Epidermal melanocyte (primary cell): ENCODE data around the gene ABCC5.

ENCODE experiments used
- DNase-seq: peaks from one replicate; pipeline ENCODE4 v3.0.0; 2011; ENCODE audit warnings: low spot score; ENCODE audit not compliant: insufficient read length

The ABCC5 gene

GRCh38 chr3:183922421-183922820 is 95.3 kb downstream of the ABCC5 start:
- no peak for DNase-seq

- no peak for DNase-seq
Observed at GRCh38 chr3:183921096-183921495, 96.6 kb downstream of the ABCC5 start.

DNA sequence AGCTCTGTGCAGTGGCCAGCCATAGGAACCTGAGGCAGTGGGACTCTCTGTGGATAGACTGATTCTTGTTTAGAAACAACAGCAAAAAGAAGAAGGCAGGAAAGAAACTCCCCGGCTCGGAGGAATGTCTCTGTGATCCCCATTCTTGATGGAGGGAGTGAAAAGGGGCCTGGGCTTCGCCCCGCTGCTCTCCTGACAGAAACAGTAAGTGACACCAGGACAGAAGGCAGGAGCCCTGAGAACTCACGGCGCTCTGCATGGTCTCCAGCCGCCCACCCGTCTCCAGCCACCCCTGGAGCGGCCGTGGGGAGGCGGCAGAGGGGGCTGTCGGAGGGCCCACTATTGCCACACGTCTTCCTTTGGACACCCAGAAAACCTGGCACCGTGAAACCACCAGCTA is 97.3 kb downstream of the ABCC5 start:
- DNase-seq, result no peak

- DNase-seq, result no peak
Observed at GRCh38 chr3:183918178-183918577, 99.5 kb downstream of the ABCC5 start.

- no peak for DNase-seq
Observed at GRCh38 chr3:183917776-183918175, 99.9 kb downstream of the ABCC5 start.

DNA sequence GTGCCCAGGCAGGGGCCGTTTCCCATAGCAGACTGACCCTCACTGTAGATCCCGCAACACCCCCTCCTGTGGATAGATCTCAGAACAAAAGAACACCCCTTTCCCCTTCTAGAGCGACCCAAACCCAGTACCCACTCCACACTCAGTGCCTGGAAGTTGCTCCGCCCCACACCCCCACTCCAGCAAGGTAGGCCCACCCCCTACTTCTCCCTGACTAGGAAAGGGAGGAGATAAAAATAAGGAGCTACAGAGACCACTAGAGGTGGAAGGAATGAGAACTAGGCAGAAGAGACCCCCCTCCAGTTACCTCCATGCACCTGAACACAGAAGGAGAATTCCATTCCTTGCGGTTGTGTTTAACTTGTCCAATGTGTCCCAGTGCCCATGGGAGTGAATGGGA is 102.8 kb downstream of the ABCC5 start:
- DNase-seq, result no peak

- DNase-seq, result no peak
Observed at GRCh38 chr3:183913580-183913920, 104.1 kb downstream of the ABCC5 start.

- DNase-seq, result no peak
Observed at GRCh38 chr3:183912895-183913579, 104.6 kb downstream of the ABCC5 start.

GRCh38 chr3:183911763-183912506 is 105.7 kb downstream of the ABCC5 start:
- no peak for DNase-seq

DNA sequence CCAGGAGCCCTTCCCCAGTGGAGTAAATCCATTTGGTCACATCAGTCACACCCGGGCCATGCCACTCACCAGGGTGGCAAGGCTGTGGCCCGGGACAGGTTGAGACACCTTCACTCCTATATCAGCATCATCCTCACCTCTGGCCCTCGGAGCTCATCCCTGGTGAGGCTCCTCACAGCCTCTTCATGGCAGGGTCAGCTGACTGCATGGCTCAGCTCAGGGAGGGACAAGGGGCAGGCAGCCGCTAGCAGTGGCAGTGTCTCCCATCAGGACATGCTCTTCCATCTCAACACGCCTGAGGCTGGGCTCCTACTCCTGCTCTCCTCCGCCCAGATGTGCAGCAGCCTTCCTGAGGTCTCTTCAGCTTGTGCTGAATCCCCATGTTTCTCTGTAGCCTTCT is 106.6 kb downstream of the ABCC5 start:
- DNase-seq, result no peak

DNA sequence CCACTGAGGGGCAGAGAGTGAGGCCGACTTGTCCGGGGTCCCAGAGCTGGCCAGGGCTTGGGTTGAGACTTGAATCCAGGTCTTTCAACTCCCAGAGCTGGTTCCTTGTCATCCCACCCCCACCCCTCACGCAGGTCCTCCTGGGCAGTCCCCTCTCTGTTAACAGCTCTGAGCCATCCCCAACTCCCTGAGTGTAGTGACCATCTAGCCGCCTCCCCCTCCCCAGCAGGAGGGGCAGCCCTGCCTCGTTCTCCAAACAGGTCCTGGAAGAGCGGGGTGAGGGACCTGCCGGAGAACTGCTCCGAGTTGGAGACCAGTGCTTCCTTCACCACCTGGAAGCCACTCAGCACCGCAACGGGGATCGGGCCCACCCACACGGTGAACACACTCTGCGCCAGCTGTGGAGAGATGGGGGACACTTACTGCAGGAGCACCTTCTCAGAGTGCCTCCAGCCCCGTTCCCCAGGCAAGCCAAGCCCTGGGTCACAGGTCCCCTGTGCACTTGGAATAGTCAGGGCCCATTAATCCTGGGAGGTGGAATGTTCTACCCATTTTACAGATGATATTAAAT is 108.6 kb downstream of the ABCC5 start:
- DNase-seq, result no peak

GRCh38 chr3:183907911-183908331 is 109.8 kb downstream of the ABCC5 start:
- no peak for DNase-seq

- DNase-seq, result no peak
Observed at GRCh38 chr3:183907176-183907575, 110.5 kb downstream of the ABCC5 start.

GRCh38 chr3:183906234-183906921 is 111.3 kb downstream of the ABCC5 start:
- DNase-seq, result no peak

- DNase-seq, result no peak
Observed at GRCh38 chr3:183904833-183905780, 112.6 kb downstream of the ABCC5 start.

GRCh38 chr3:183898028-183898431 is 119.7 kb downstream of the ABCC5 start:
- no peak for DNase-seq

GRCh38 chr3:183897606-183898005 is 120.1 kb downstream of the ABCC5 start:
- DNase-seq, result no peak

DNA sequence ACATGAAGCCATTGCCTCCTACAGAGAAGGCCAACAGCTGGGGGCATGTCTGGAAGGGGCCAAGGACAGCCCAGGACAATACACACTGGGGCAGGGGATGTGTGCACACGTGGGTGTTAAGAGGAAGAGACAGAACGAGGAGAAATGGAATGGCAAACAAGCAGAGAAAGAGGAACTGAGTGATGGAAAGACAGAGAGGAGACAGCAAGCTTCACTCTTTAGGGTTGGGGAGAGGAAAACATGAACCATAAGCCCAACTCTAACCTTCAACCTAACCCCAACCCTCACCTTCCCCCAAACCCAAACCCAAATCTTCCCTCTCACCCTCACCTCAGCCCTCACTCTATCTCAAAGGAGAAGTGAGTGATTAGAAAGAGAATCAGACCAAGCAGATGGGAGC is 121.1 kb downstream of the ABCC5 start:
- DNase-seq, result no peak

DNA sequence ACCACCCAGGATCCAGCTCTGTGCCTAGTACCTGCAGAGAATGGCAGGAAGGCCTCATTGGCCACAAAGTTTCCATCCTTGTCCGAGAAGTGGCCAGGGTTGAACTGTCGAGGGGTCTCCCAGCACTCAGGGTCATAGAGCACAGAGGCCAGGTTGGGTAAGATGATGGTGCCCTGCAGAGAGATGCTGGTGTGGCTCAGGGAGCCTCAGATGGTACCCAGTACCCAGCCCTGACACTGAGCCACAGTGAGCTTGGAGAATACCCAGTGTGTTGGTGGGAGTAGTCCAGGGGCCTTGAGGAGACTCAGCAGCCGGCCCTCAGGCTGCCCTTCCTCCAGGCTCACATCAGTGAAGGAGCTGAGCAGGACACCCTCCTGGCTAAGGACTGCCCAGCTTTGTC is 121.5 kb downstream of the ABCC5 start:
- no peak for DNase-seq

DNA sequence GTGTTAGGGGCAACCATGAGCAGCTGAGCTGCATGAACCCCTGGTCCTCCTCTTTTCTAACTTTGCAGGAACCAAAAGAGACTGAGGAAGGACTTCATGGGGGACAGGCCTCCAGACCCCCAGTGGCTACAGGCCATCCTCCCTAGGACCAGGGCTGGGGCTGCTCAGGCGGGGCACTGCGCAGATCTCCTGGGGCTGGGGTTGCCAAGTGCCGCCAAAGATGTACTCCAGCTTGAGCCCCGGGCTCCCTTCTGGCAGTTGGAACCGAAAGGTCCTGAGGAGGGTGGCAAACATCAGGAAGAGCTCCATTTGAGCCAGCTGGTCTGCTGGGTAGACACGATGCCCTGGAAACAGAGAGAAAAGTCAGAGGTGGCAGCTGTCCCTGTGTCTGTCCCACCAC is 121.9 kb downstream of the ABCC5 start:
- no peak for DNase-seq

GRCh38 chr3:183895296-183895695 is 122.4 kb downstream of the ABCC5 start:
- DNase-seq, result peak; percentile 83
